ENCODE results near the gene CD48.

DNA sequence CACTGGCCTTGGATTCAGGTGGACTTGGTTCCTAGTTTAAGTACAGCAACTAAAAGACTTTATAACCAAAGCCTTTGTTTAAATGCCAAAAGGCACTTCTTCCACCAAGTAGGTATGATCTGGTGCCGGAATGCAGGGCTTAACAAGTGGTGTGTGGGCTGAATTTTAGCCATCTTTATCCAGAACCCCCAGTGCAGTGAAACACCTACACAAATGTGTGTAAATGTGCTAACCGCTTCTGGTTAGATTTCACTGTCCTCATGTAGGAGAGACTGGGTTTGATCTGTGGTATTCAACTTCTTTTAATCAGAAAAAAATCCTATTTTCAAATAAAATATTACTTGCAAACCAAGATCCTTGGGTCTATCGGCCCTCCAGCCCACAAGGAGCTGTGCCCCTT lies 75.1 kb downstream of the CD48 start:
- TF ChIP-seq, protein P1, sequence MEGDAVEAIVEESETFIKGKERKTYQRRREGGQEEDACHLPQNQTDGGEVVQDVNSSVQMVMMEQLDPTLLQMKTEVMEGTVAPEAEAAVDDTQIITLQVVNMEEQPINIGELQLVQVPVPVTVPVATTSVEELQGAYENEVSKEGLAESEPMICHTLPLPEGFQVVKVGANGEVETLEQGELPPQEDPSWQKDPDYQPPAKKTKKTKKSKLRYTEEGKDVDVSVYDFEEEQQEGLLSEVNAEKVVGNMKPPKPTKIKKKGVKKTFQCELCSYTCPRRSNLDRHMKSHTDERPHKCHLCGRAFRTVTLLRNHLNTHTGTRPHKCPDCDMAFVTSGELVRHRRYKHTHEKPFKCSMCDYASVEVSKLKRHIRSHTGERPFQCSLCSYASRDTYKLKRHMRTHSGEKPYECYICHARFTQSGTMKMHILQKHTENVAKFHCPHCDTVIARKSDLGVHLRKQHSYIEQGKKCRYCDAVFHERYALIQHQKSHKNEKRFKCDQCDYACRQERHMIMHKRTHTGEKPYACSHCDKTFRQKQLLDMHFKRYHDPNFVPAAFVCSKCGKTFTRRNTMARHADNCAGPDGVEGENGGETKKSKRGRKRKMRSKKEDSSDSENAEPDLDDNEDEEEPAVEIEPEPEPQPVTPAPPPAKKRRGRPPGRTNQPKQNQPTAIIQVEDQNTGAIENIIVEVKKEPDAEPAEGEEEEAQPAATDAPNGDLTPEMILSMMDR (IDR thresholded peaks at IDR 0.05; ENCODE audit: low read depth, low read length, poor library complexity, severe bottlenecking), result no peak
- TF ChIP-seq EZH2phosphoT487 (IDR thresholded peaks at IDR 0.05; ENCODE audit: borderline replicate concordance, low read length), result no peak

Data from DOHH2 (cell line).